Neuronal stem cell (in vitro differentiated cells): ENCODE measurements around the gene KIAA0040.
"Not testable (repeated sequence)": the region's sequence is repeated elsewhere in the genome, so short reads cannot be mapped to it uniquely, and the experiment has no call there.

Source experiments
- DNase-seq: peaks from one replicate; pipeline ENCODE4 v3.0.0-alpha.2; 2013; ENCODE audit warnings: low spot score
- H2AFZ ChIP-seq: one replicate; pipeline ENCODE4 v1.6.1; 2013; ENCODE audit warnings: mild to moderate bottlenecking, low read length, inconsistent platforms
- H2AK5ac ChIP-seq: 2 replicates; pipeline ENCODE4 v1.6.1; 2013; ENCODE audit warnings: low read depth, mild to moderate bottlenecking, inconsistent platforms, low read length, moderate library complexity, mixed read lengths
- H2BK120ac ChIP-seq: 2 replicates; pipeline ENCODE4 v1.6.1; 2013; ENCODE audit warnings: low read depth, mild to moderate bottlenecking, inconsistent platforms, low read length, moderate library complexity, mixed read lengths
- H2BK12ac ChIP-seq: one replicate; pipeline ENCODE4 v1.6.1; 2013; ENCODE audit warnings: low read length, inconsistent platforms
- H2BK15ac ChIP-seq: 2 replicates; pipeline ENCODE4 v1.6.1; 2013; ENCODE audit warnings: mild to moderate bottlenecking, low read length, inconsistent platforms, mixed read lengths
- H2BK5ac ChIP-seq: one replicate; pipeline ENCODE4 v1.6.1; 2013; ENCODE audit warnings: inconsistent platforms, mild to moderate bottlenecking, low read length, moderate library complexity
- H3K14ac ChIP-seq: one replicate; pipeline ENCODE4 v1.6.1; 2013; ENCODE audit warnings: low read length, inconsistent platforms
- H3K18ac ChIP-seq: 2 replicates; pipeline ENCODE4 v1.6.1; 2013; ENCODE audit warnings: low read length, inconsistent platforms
- H3K23ac ChIP-seq: 2 replicates; pipeline ENCODE4 v1.6.1; 2013; ENCODE audit warnings: low read depth, mild to moderate bottlenecking, mixed read lengths, low read length, inconsistent platforms; ENCODE audit not compliant: poor library complexity
- H3K27ac ChIP-seq: replicated peaks from 3 replicates; pipeline ENCODE4 v1.5.1; 2013; ENCODE audit warnings: low read length, inconsistent platforms
- H3K27me3 ChIP-seq, 3 experiments: 2 replicates each; pipeline ENCODE4 v1.6.1; 2013; ENCODE audit warnings: low read length in 3 of 3, mild to moderate bottlenecking in 2 of 3, inconsistent platforms in 1 of 3, low read depth in 1 of 3, mixed read lengths in 1 of 3, moderate library complexity in 1 of 3; ENCODE audit not compliant: control insufficient read depth in 3 of 3, insufficient read depth in 3 of 3
- H3K36me3 ChIP-seq, 2 donors: replicated peaks in 1 of 2; 2 replicates each; pipeline ENCODE4 v1.6.1; 2013; ENCODE audit warnings: low read length in 2 of 2; ENCODE audit not compliant: control insufficient read depth in 2 of 2, insufficient read depth in 2 of 2
- H3K4ac ChIP-seq: 2 replicates; pipeline ENCODE4 v1.6.1; 2013; ENCODE audit warnings: inconsistent platforms, mild to moderate bottlenecking, low read length, moderate library complexity
- H3K4me1 ChIP-seq, 2 donors: 1 replicate in 1 of 2; 2 replicates in 1 of 2; pipeline ENCODE4 v1.6.1; 2013; ENCODE audit warnings: low read length in 2 of 2, low read depth in 1 of 2; ENCODE audit not compliant: control insufficient read depth in 2 of 2, insufficient read depth in 1 of 2
- H3K4me2 ChIP-seq: one replicate; pipeline ENCODE4 v1.6.1; 2013; ENCODE audit warnings: mild to moderate bottlenecking, low read length, inconsistent platforms; ENCODE audit not compliant: insufficient read depth, poor library complexity, severe bottlenecking
- H3K4me3 ChIP-seq, 2 donors: 2 replicates each; pipeline ENCODE4 v1.5.1; 2013; ENCODE audit warnings: low read length in 2 of 2, mild to moderate bottlenecking in 2 of 2, inconsistent platforms in 1 of 2, moderate library complexity in 1 of 2
- H3K79me1 ChIP-seq: one replicate; pipeline ENCODE4 v1.6.1; 2013; ENCODE audit warnings: low read depth, mild to moderate bottlenecking, inconsistent platforms, low read length, moderate library complexity
- H3K9ac ChIP-seq: one replicate; pipeline ENCODE4 v1.6.1; 2013; ENCODE audit warnings: mild to moderate bottlenecking, low read depth, low read length, inconsistent platforms; ENCODE audit not compliant: poor library complexity
- H3K9me3 ChIP-seq, 2 donors: replicated peaks in 1 of 2; 2 replicates each; pipeline versions ENCODE3 to v1.6.1; 2013; ENCODE audit warnings: low read length in 2 of 2, mild to moderate bottlenecking in 2 of 2, inconsistent platforms in 1 of 2, low read depth in 1 of 2, mixed read lengths in 1 of 2, moderate library complexity in 1 of 2; ENCODE audit not compliant: control insufficient read depth in 2 of 2, insufficient read depth in 1 of 2
- H4K8ac ChIP-seq: one replicate; pipeline ENCODE4 v1.6.1; 2013; ENCODE audit warnings: low read depth, mild to moderate bottlenecking, inconsistent platforms, low read length, moderate library complexity
- H4K91ac ChIP-seq: one replicate; pipeline ENCODE4 v1.6.1; 2013; ENCODE audit warnings: low read length, low read depth, mild to moderate bottlenecking, inconsistent platforms; ENCODE audit not compliant: poor library complexity
- WGBS, 2 donors: extraction: QIAGEN DNeasy Blood & Tissue Kit; methylation state at CpG; one replicate each; pipeline ENCODE4 v1.1.7; 2013; ENCODE audit warnings: missing lambda C conversion rate in 2 of 2, mixed read lengths in 1 of 2; ENCODE audit not compliant: insufficient read length in 2 of 2, insufficient replicate concordance in 1 of 2; ENCODE audit errors: extremely low coverage in 2 of 2; 5-methylcytosine and 5-hydroxymethylcytosine counted together

KIAA0040 gene

DNA sequence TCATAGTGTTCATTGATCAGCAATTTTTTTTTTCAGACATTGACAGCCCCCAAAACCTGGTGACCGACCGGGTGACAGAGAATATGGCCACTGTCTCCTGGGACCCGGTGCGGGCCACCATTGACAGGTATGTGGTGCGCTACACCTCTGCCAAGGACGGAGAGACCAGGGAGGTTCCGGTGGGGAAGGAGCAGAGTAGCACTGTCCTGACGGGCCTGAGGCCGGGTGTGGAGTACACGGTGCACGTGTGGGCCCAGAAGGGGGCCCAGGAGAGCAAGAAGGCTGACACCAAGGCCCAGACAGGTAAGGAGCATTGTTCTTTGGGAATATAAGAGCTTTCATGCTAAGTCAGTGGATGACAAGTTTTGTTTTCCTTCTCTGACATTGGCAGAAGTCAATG is 75.7 kb downstream of the KIAA0040 start:
- H3K9ac ChIP-seq = no peak overlapping the region
- DNase-seq = no peak
- H3K27ac ChIP-seq = no peak overlapping the region
- H3K14ac ChIP-seq = peak overlapping the region; percentile 41
- H3K4me1 ChIP-seq = no peaks in the 10 kb centered on the region
- H3K4ac ChIP-seq = no peak overlapping the region
- no peaks in the 10 kb centered on the region for H3K79me1 ChIP-seq
- no peak overlapping the region for H2BK120ac ChIP-seq
- WGBS, 2 donors = no CpG with 5 or more reads among the region's 11 CpGs
- H2BK12ac ChIP-seq = no peak overlapping the region
- no peaks in the 10 kb centered on the region for H3K36me3 ChIP-seq
- no peaks in the 10 kb centered on the region for H3K27me3 ChIP-seq
- H2BK15ac ChIP-seq = no peak overlapping the region
- no peak overlapping the region for H3K4me3 ChIP-seq
- no peak overlapping the region for H3K23ac ChIP-seq
- no peak overlapping the region for H3K18ac ChIP-seq
- no peak overlapping the region for H2AFZ ChIP-seq
- no peak overlapping the region for H3K4me2 ChIP-seq
- no peak overlapping the region for H2BK5ac ChIP-seq
- no peak overlapping the region for H4K8ac ChIP-seq
- no peak overlapping the region for H2AK5ac ChIP-seq
- H4K91ac ChIP-seq = no peak overlapping the region
- peaks cover 0 to 3% of the 10 kb centered on the region in 2 donors for H3K9me3 ChIP-seq

DNA sequence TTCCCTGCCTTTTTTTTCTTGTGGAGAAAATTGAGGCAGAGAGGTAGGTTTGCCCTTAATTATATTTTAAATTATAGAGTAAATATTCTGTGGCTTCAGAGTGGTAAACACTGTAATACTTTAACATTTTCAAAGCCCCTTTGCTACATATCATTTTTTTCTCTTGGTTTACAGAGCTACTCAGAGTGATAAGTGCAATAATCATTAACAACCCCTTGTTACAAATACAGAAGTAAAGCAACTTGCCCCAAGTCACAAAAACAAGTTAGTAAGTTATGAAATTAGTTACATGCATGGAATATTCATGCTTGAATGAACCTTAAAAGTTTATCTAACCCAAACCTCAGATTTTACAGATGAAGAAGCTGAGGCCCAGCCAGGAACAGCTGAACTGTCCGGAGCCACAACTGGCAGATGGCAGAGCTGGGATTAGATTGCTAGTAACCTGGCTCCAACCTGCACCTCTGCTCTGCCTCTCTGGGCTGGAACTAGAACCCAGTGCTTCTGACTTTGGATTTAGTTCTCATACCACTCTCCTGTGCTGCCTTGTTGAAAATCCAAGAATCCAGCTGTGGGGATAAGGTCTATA is 76.3 kb downstream of the KIAA0040 start:
- WGBS, 2 donors = no CpG with 5 or more reads among the region's 1 CpG

DNA sequence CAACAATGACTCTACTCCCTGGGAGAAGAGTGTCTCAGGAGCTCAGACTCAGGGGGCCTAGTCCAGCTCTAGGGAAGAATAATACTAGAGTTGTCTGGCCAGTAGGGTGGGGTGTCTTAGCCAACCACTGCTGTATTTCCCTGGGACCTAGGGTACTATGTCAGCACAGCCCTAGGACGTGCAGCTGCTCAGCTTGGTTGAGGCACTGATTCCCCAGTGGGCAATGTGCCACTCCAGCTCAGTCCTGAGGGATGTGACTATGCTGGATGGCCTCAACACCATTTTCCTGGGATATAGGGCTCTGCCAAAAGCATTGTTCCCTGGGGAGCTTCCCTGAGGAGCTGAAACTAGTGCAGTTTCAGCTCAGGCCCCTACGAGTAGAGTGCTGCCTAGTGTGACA is 77.6 kb downstream of the KIAA0040 start:
- H2AK5ac ChIP-seq = no peak overlapping the region
- no peak overlapping the region for H4K8ac ChIP-seq
- H3K27ac ChIP-seq = no peak overlapping the region
- no peak for DNase-seq
- H3K23ac ChIP-seq = no peak overlapping the region
- H2AFZ ChIP-seq = no peak overlapping the region
- no peaks in the 10 kb centered on the region for H3K4me1 ChIP-seq
- H3K79me1 ChIP-seq = no peaks in the 10 kb centered on the region
- H3K36me3 ChIP-seq = no peaks in the 10 kb centered on the region
- H2BK15ac ChIP-seq = no peak overlapping the region
- H3K27me3 ChIP-seq = no peaks in the 10 kb centered on the region
- no peak overlapping the region for H3K4ac ChIP-seq
- no peak overlapping the region for H2BK5ac ChIP-seq
- H3K9ac ChIP-seq = no peak overlapping the region
- H3K14ac ChIP-seq = no peak overlapping the region
- no peak overlapping the region for H3K4me2 ChIP-seq
- no peak overlapping the region for H2BK12ac ChIP-seq
- H3K9me3 ChIP-seq = peaks cover 0 to 3% of the 10 kb centered on the region in 2 donors
- WGBS, 2 donors = no CpG with 5 or more reads among the region's 2 CpGs
- no peak overlapping the region for H2BK120ac ChIP-seq
- H3K4me3 ChIP-seq = no peak overlapping the region
- H4K91ac ChIP-seq = no peak overlapping the region
- no peak overlapping the region for H3K18ac ChIP-seq

More for the DNA sequence above, 76.3 kb downstream of the KIAA0040 start:
- no peaks in the 10 kb centered on the region for H3K27me3 ChIP-seq
- no peak overlapping the region for H2AK5ac ChIP-seq
- no peak overlapping the region for H2AFZ ChIP-seq
- no peak overlapping the region for H3K27ac ChIP-seq
- no peak overlapping the region for H3K4me2 ChIP-seq
- H2BK12ac ChIP-seq = no peak overlapping the region
- H3K14ac ChIP-seq = no peak overlapping the region
- H4K91ac ChIP-seq = no peak overlapping the region
- H3K4me1 ChIP-seq = no peaks in the 10 kb centered on the region
- no peaks in the 10 kb centered on the region for H3K36me3 ChIP-seq
- no peak overlapping the region for H2BK5ac ChIP-seq
- no peaks in the 10 kb centered on the region for H3K79me1 ChIP-seq
- H3K4ac ChIP-seq = no peak overlapping the region
- no peak overlapping the region for H3K4me3 ChIP-seq
- no peak overlapping the region for H2BK15ac ChIP-seq
- no peak overlapping the region for H4K8ac ChIP-seq
- H2BK120ac ChIP-seq = no peak overlapping the region
- H3K18ac ChIP-seq = no peak overlapping the region
- H3K23ac ChIP-seq = no peak overlapping the region
- no peak for DNase-seq
- H3K9me3 ChIP-seq = peaks cover 0 to 3% of the 10 kb centered on the region in 2 donors
- H3K9ac ChIP-seq = no peak overlapping the region

DNA sequence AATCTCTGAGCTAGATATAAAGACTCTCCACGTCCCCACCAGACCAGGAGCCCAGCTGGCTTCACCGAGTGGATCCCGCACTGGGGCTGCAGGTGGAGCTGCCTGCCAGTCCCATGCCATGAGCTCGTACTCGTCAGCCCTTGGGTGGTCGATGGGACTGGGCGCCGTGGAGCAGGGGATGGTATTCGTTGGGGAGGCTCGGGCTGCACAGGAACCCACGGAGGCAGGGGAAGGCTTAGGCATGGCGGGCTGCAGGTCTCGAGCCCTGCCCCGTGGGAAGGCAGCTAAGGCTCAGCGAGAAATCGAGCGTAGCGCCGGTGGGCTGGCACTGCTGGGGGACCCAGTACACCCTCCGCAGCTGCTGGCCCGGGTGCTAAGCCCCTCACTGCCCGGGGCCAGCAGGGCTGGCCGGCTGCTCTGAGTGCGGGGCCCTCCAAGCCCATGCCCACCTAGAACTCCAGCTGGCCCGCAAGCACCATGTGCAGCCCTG is 84.2 kb downstream of the KIAA0040 start:
- H3K27ac ChIP-seq, H3K4ac ChIP-seq, H3K23ac ChIP-seq, H3K4me3 ChIP-seq, H2BK5ac ChIP-seq, H2AFZ ChIP-seq, H3K4me1 ChIP-seq, H2BK120ac ChIP-seq, H3K36me3 ChIP-seq, H2BK15ac ChIP-seq, H3K9me3 ChIP-seq, H4K8ac ChIP-seq, H2BK12ac ChIP-seq, H3K18ac ChIP-seq, H3K14ac ChIP-seq, H4K91ac ChIP-seq, H3K4me2 ChIP-seq, H3K79me1 ChIP-seq, H3K27me3 ChIP-seq, H2AK5ac ChIP-seq, DNase-seq, H3K9ac ChIP-seq: not testable (repeated sequence)
- no CpG with 5 or more reads among the region's 25 CpGs for WGBS, 2 donors
